Measurements from ENCODE around the gene IP6K3. TPM values are rescaled to one million over a fixed set of nuclear protein-coding genes. Genes with fewer than 3 reads are reported as not detected.

IP6K3 gene
- total and polyA plus RNA-seq, 2 donors (not counting 1 experiment from before 2014, with no cell fraction given): not detected

- Histone ChIP-seq H2AFZ (ENCODE audit: insufficient read depth, low read depth, low read length, poor library complexity, severe bottlenecking) (no peak overlapping the region), H3K4me3 (ENCODE audit: control extremely low read depth in 1 of 5, extremely low read depth in 1 of 5, insufficient read depth in 1 of 5, low read depth in 2 of 5, low read length in 4 of 5) (no peak overlapping the region), H3K36me3 (replicated peaks in 1 of 2; ENCODE audit: control extremely low read depth in 1 of 2, control insufficient read depth in 1 of 2, extremely low read depth in 1 of 2, insufficient read depth in 2 of 2, low read length in 1 of 2) (no peaks in the 10 kb centered on the region), H3K4me1 (ENCODE audit: control insufficient read depth in 2 of 2, insufficient read depth in 2 of 2, low read length in 2 of 2) (peaks cover 0 to 3% of the 10 kb centered on the region in 2 donors), H3K9me3 (ENCODE audit: control extremely low read depth in 1 of 3, control insufficient read depth in 2 of 3, insufficient read depth in 1 of 3, low read length in 2 of 3) (no peaks in the 10 kb centered on the region), H3K27me3 (replicated peaks in 1 of 4; ENCODE audit: control extremely low read depth in 1 of 4, control insufficient read depth in 3 of 4, insufficient read depth in 4 of 4, low read length in 3 of 4) (peaks cover 0 to 9% (median under 1%) of the 10 kb centered on the region in 4 experiments), H3K79me2 (ENCODE audit: control insufficient read depth, insufficient read depth, low read length) (no peaks in the 10 kb centered on the region), H3K4me2 (replicated peaks; ENCODE audit: low read depth, low read length, poor library complexity, severe bottlenecking) (no peak overlapping the region), H3K9ac (ENCODE audit: low read length) (no peak overlapping the region), H4K20me1 (ENCODE audit: control insufficient read depth, insufficient read depth, low read length, poor library complexity, severe bottlenecking) (no peaks in the 10 kb centered on the region), H3K27ac (ENCODE audit: low read length in 2 of 2) (no peak overlapping the region)
- H3K9me3 Mint-ChIP-seq (ENCODE audit: insufficient read depth): no peaks in the 10 kb centered on the region
- intact Hi-C loops (cut with micrococcal nuclease): no loop called here
- peaks cover 33% of the 10 kb centered on the region for H3K27me3 Mint-ChIP-seq
- CTCF ChIA-PET: interaction anchor here (0.6 to 3.9 kb wide), 15 partner anchors 16 to 282 kb away, joined by 3 to 13 read pairs (median 4); partner anchors contain the start of genes BAK1 and UQCC2
- H3K27ac Mint-ChIP-seq: no peak overlapping the region
- POLR2A ChIA-PET: interaction anchor here (0.7 kb wide), 1 partner anchor 17 kb away, joined by 4 read pairs; no protein-coding TSS in a partner anchor
- WGBS (ENCODE audit: insufficient coverage): 63% methylated on average over 12 of the region's 14 CpGs
- no peak for DNase-seq
- H3K4me3 Mint-ChIP-seq: no peak overlapping the region
- H3K4me1 Mint-ChIP-seq: peaks cover 3% of the 10 kb centered on the region
- TF ChIP-seq EZH2 (IDR thresholded peaks at IDR 0.05; ENCODE audit: borderline replicate concordance, insufficient read depth, low read depth, low read length, poor library complexity, severe bottlenecking): no peak
- TF ChIP-seq, protein P1, sequence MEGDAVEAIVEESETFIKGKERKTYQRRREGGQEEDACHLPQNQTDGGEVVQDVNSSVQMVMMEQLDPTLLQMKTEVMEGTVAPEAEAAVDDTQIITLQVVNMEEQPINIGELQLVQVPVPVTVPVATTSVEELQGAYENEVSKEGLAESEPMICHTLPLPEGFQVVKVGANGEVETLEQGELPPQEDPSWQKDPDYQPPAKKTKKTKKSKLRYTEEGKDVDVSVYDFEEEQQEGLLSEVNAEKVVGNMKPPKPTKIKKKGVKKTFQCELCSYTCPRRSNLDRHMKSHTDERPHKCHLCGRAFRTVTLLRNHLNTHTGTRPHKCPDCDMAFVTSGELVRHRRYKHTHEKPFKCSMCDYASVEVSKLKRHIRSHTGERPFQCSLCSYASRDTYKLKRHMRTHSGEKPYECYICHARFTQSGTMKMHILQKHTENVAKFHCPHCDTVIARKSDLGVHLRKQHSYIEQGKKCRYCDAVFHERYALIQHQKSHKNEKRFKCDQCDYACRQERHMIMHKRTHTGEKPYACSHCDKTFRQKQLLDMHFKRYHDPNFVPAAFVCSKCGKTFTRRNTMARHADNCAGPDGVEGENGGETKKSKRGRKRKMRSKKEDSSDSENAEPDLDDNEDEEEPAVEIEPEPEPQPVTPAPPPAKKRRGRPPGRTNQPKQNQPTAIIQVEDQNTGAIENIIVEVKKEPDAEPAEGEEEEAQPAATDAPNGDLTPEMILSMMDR (IDR thresholded peaks at IDR 0.05): no peak
- ATAC-seq (ENCODE audit: low read depth): no peak
Observed at GRCh38 chr6:33746036-33746600, 587 bp downstream of the IP6K3 start.

- ChIA-PET CTCF (interaction anchor here (0.6 to 3.9 kb wide), 15 partner anchors 16 to 282 kb away, joined by 3 to 13 read pairs (median 4); partner anchors contain the start of genes BAK1 and UQCC2), POLR2A (no interaction called here)
- TF ChIP-seq, protein P1 (IDR thresholded peaks at IDR 0.05): no peak
- TF ChIP-seq EZH2 (IDR thresholded peaks at IDR 0.05; ENCODE audit: borderline replicate concordance, insufficient read depth, low read depth, low read length, poor library complexity, severe bottlenecking): no peak
- Histone ChIP-seq H3K27ac (ENCODE audit: low read length in 2 of 2) (no peak overlapping the region), H3K4me3 (ENCODE audit: control extremely low read depth in 1 of 5, extremely low read depth in 1 of 5, insufficient read depth in 1 of 5, low read depth in 2 of 5, low read length in 4 of 5) (no peak overlapping the region), H3K9me3 (ENCODE audit: control extremely low read depth in 1 of 3, control insufficient read depth in 2 of 3, insufficient read depth in 1 of 3, low read length in 2 of 3) (no peaks in the 10 kb centered on the region), H4K20me1 (ENCODE audit: control insufficient read depth, insufficient read depth, low read length, poor library complexity, severe bottlenecking) (no peaks in the 10 kb centered on the region), H3K27me3 (replicated peaks in 1 of 4; ENCODE audit: control extremely low read depth in 1 of 4, control insufficient read depth in 3 of 4, insufficient read depth in 4 of 4, low read length in 3 of 4) (peaks cover 0 to 9% (median under 1%) of the 10 kb centered on the region in 4 experiments), H3K9ac (ENCODE audit: low read length) (no peak overlapping the region), H2AFZ (ENCODE audit: insufficient read depth, low read depth, low read length, poor library complexity, severe bottlenecking) (no peak overlapping the region), H3K4me1 (ENCODE audit: control insufficient read depth in 2 of 2, insufficient read depth in 2 of 2, low read length in 2 of 2) (peaks cover 0 to 3% of the 10 kb centered on the region in 2 donors), H3K4me2 (replicated peaks; ENCODE audit: low read depth, low read length, poor library complexity, severe bottlenecking) (no peak overlapping the region), H3K36me3 (replicated peaks in 1 of 2; ENCODE audit: control extremely low read depth in 1 of 2, control insufficient read depth in 1 of 2, extremely low read depth in 1 of 2, insufficient read depth in 2 of 2, low read length in 1 of 2) (no peaks in the 10 kb centered on the region), H3K79me2 (ENCODE audit: control insufficient read depth, insufficient read depth, low read length) (no peaks in the 10 kb centered on the region)
- H3K27me3 Mint-ChIP-seq: peaks cover 30% of the 10 kb centered on the region
- ATAC-seq (ENCODE audit: low read depth) (no peak), DNase-seq (no peak)
- no peak overlapping the region for H3K27ac Mint-ChIP-seq
- no peak overlapping the region for H3K4me3 Mint-ChIP-seq
- no peaks in the 10 kb centered on the region for H3K9me3 Mint-ChIP-seq (ENCODE audit: insufficient read depth)
- intact Hi-C loops (cut with micrococcal nuclease): no loop called here
- no CpG with 5 or more reads among the region's 7 CpGs for WGBS (ENCODE audit: insufficient coverage)
- H3K4me1 Mint-ChIP-seq: peaks cover 3% of the 10 kb centered on the region
Observed at GRCh38 chr6:33745548-33745947, 1.2 kb downstream of the IP6K3 start.
